SIG-M5 (cell line): ENCODE measurements around the gene PRPF38B.

ENCODE experiments used
- DNase-seq: peaks from one replicate; lab custom pipeline; 2025; lab: John Stamatoyannopoulos, UW

The PRPF38B gene

GRCh38 chr1:108717774-108718316 lies 25.7 kb downstream of the PRPF38B start:
- no peak for DNase-seq

DNA sequence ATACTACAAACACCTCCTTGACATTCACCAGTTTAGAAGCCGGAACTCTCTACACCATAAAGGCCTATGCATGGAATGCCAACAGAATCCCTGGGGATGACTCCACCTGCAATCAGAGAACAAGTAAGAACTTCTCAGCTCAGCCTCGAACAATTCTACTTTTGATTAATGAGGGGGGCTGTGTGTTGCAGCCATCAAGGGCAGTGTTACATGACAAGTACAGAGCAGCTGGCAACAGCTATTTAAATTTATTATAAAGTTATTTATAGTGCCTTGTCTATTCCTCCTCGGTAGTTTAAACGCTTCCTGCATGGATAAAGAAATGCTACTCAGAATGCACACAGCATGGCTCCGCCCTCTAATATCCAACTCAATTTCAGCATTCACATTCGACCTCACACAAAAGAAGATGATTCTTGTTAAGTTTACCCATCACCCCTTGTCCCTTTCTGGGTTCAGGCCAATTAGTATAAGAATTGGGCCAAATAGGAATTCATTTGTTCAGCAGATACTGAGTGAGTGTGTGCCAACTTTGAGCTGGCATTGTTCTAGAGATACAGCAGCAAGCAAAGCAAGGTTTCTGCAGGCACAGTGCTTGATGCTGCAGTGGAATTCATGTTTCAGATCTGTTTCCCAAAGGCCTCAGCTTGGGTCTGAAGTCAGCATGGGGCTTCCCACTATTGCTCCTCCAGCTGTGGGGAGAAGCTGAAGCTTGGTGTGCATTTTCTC lies 27.0 kb downstream of the PRPF38B start:
- DNase-seq = no peak

DNA sequence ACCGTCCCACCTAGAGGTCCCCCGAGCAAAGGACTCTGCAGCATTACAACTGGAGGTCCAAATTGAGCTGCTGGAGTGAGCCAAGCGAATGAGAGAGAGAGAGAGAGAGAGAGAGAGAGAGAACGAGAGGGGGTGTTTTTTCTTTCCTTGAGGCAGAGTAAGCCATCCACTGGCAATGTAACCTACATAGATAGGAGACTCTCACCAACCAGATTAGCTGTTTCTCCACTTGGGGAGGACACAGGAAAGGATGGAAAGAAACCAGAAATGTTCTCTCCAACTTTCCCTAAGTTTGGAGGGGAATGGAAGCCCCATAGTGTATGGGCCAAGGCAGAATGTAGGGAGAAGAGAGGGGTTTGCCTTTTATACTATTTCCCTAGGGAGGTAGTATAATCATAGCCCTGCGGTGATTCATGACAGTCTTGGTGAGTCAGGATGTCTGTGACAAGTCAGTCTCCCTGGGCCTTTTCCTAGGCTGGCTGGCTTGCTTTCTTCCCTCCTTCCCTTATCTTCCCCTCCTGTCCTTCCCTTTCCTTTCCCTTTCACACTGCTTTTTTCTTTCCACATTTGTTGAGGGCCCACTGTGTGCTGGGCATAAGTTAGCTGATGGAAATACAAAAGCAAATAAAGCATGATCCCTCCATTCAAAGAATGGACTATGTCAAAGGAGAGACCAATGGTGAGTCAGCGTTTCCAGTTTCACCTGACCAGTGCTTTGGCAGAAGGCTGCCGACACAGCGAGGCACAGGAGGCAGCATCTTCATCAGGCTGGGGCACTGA lies 27.7 kb downstream of the PRPF38B start:
- DNase-seq = no peak

DNA sequence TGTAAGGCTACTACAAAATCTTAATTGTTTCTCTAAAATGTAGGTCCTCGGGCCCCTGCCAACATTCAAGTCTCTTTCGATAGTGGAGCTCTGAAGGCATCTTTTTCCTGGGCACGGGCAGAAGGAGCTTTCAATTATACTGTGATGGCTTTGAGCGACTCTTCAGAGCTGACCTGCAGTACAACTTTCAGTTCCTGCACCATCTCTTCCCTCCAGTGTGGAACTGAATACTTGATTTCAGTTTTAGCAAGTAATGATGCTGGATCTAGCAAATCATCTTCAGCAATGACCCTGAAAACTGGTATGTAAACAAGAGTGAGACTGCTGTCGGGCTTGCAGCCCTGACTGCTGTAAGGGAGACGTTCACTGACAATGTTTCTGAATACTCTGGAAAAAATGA lies 30.2 kb downstream of the PRPF38B start:
- no peak for DNase-seq

GRCh38 chr1:108725906-108726305 lies 33.8 kb downstream of the PRPF38B start:
- no peak for DNase-seq

DNA sequence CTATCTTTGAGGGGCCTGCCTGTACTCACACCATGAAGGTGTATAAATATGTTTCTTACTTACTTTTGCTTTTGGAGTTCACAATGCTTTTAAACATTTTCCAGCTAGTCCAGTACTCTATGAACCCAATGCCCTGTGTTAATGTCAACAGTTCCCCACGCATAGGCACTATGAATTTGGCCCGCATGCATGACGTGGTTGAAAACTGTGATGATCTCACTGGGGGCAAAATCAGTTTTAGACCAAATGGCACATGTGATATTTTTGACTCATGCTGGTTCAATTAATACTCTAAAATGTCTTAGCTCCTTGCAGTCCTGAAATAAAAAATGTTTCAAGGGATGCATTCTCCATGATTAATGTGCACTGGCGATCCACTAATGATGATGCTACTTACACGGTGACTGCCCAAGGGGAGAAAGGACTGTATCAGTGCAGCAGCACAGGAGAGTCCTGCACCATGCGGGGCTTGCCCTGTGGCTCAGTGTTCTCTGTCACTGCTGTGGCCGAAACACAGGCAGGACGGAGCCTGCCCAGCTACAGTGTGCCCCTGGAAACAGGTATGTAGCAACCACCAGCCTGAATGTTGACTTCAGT lies 36.3 kb downstream of the PRPF38B start:
- DNase-seq = no peak

- no peak for DNase-seq
These were observed 37.4 kb downstream of the PRPF38B start for GRCh38 chr1:108729481-108729880.

- no peak for DNase-seq
These were observed 40.3 kb downstream of the PRPF38B start for GRCh38 chr1:108732398-108732797.

DNA sequence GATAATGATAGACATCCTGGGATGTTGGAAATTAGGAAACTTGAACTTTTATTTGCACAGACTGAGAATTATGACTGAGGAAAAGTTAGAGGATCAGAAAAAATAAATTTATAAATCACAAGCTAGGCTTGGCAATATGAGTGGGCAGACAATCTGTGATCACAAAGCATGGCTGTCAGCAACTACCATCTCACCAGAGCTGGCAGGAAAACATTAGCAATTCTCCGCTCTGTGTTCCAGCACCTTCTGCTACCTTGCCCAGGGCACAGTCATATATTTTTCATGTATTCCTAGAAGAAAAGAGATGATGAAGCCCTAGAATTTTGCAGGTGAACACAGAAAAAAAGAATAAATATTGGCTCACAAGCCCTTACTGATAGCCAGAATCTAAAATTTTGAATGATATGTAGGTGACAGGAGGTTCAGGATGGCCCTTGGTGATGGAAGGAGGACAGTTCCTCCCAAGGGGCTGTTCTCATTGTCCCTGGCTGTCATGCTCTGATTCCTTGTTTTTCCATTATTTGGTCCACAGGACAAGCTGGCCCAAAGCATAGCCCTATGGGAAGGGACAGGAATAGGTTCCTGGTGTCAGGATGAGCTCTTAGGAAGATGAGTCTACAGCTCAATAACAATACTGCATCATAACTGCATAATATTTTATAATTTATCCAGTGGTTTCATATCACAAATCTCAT lies 42.2 kb downstream of the PRPF38B start:
- DNase-seq = no peak

- no peak for DNase-seq
These were observed 50.1 kb downstream of the PRPF38B start for GRCh38 chr1:108742253-108742652.

GRCh38 chr1:108745980-108746381 lies 53.9 kb downstream of the PRPF38B start:
- no peak for DNase-seq

GRCh38 chr1:108746382-108747170 lies 54.5 kb downstream of the PRPF38B start, which contains the start of gene STXBP3:
STXBP3 (plus strand) TSS chr1:108746674; CDS start chr1:108746738, 64 bp downstream.
- DNase-seq = peak; percentile 57

DNA sequence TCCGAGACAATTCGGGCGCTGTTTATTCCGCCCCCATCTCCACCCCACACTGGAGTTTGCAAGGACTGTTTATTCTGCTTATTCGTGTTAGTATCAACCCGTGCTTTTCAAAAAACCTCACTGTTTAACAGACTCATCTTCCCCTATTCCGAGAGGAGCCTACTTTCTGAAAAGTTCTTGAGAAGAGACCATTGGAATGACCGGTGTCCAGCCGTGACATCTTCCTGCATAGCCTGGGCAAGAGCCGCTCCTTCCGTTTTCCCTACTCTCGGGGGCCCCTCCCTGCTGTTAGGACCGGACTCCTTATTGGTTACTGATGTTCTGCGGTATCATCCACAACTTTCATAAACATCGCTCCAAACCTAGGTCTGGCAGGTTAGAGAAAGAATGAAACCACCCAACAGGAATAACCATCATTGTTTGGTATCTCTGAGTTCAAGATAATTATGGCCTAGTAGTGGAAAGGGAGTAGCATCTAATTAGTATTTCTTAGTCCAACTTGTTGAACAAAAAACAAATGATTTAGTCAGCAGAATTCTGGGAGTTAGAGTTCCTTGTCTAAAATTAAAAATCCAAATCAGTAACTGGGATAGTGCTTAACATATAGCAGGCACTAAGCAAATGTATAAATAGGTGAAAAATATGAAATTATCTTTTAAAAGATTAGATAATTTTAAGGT lies 55.2 kb downstream of the PRPF38B start:
- DNase-seq = no peak

DNA sequence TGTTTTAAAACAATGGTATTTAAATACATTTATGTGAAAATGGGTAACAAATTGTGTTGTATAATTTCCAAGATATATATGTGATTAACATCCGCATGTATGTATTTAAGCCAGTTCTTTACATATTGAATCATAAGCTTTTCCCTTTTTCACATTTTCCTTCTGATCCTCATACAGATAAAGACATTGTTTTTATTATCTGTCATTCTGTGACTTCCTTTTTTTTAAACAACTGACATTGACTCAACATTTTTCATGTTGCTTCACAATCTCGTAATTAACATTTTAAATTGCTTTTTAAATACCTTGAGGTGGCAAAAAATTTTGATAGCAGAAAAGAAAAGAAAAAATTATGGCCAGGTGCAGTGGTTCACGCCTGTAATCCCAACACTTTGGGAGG lies 55.8 kb downstream of the PRPF38B start:
- DNase-seq = no peak

DNA sequence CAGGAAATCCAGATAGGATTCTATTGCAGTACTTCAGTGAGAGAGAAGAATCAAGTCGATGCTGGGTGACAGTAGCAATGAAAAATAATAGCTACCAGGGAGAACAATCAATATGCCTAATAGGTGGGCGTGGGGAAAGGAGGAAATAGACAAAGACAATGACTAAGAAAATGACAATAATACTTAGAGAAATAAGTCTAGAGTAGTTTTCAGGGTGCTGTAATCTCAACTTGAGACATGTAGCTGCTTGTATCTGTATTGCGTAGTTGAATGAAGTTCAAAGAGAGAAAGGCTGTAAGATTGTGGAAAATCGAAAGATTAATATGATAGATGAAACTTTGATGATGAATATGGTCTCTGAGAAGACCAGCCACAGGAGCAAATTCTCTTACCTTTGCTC lies 57.0 kb downstream of the PRPF38B start:
- DNase-seq = no peak

DNA sequence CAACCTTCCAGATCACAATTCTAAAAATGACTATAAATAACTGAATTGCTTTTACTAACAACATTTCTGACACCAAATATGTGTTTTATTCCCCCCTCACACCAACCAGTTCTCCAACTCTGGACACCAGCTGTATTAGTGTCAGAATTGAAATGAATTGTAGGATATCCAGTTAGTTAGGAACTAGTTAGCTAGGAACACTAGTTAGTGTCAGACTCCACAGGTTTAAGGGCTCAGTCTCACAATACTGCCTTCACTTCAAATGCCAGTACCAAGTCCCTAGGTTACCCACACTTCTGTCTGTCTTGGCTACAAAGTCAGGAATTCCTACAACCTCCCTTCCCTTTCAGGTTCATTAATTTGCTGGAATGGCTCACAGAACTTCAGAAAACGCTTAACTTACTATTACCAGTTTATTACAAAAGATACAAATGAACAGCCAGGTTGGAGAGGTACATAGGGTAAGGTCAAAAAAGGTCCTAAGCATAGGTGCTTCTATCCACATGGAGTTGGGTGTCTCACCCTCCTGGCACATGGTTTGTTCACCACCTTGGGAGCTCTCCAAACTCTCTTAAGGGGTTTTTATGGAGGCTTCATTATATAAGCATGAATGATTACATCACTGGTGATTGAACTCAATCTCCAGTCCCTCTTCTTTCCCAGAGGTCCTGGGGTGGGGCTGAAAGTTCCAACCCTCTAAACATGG lies 58.5 kb downstream of the PRPF38B start:
- DNase-seq = no peak
